ENCODE results near the gene NOL4L. TPM values are rescaled to one million over a fixed set of nuclear protein-coding genes. Genes with fewer than 3 reads are reported as not detected.

Gene NOL4L
- total RNA-seq, 1 donor from 2014 or later: 30.5 TPM

GRCh38 chr20:32535953-32536823, 48.9 kb downstream of the NOL4L start:
- Mint-ChIP-seq H3K4me3 (ENCODE audit: unreplicated experiment) (peak overlapping the region; percentile 62), H3K36me3 (ENCODE audit: unreplicated experiment) (no peaks in the 10 kb centered on the region), H3K27ac (ENCODE audit: unreplicated experiment) (no peak overlapping the region), H3K27me3 (ENCODE audit: unreplicated experiment) (no peaks in the 10 kb centered on the region), H3K4me1 (ENCODE audit: unreplicated experiment) (peaks cover 49% of the 10 kb centered on the region), H3K9me3 (ENCODE audit: unreplicated experiment) (no peaks in the 10 kb centered on the region)
- no peak for TF ChIP-seq CTCF (IDR thresholded peaks at IDR 0.05)
- no peak for DNase-seq (ENCODE audit: extremely low spot score, unreplicated experiment)

DNA sequence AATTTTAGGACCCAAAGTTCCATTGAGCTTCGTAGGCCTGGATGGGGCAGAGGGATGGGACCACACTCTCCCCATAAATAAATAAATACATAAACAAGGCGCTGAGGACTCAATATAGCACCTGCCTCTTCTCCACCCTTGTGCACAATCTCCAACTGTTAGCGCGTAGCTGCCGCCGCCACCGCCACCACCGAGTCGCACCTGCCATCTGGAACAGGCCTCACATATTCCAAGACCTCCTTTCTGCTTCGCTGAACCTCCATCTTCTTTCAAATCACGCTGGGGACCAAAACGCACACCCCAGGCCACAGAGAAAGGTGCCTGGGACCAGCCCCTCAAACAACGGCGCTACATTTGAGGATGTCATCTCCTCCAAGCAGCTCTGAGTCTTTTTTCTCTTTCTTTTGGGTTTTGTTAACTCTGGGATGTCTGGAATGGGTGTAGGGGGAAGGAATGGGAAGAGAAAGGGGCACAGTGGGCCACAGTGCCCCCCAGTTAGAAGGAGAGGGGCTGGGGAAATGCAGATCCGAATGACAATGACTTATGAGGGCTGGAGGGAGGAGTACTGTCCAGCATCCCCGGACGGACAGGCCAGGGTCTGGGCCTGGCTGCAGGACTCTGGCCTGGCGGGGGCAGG, 49.7 kb downstream of the NOL4L start:
- Mint-ChIP-seq H3K36me3 (ENCODE audit: unreplicated experiment) (no peaks in the 10 kb centered on the region), H3K4me1 (ENCODE audit: unreplicated experiment) (peaks cover 46% of the 10 kb centered on the region), H3K27ac (ENCODE audit: unreplicated experiment) (no peak overlapping the region), H3K4me3 (ENCODE audit: unreplicated experiment) (peak overlapping the region; percentile 62), H3K27me3 (ENCODE audit: unreplicated experiment) (no peaks in the 10 kb centered on the region), H3K9me3 (ENCODE audit: unreplicated experiment) (no peaks in the 10 kb centered on the region)
- TF ChIP-seq CTCF (IDR thresholded peaks at IDR 0.05): no peak
- no peak for DNase-seq (ENCODE audit: extremely low spot score, unreplicated experiment)

GRCh38 chr20:32534661-32535240, 50.4 kb downstream of the NOL4L start:
- TF ChIP-seq CTCF (IDR thresholded peaks at IDR 0.05): no peak
- H3K4me3 Mint-ChIP-seq (ENCODE audit: unreplicated experiment): peak overlapping the region; percentile 32
- no peaks in the 10 kb centered on the region for H3K27me3 Mint-ChIP-seq (ENCODE audit: unreplicated experiment)
- no peaks in the 10 kb centered on the region for H3K9me3 Mint-ChIP-seq (ENCODE audit: unreplicated experiment)
- no peak overlapping the region for H3K27ac Mint-ChIP-seq (ENCODE audit: unreplicated experiment)
- H3K4me1 Mint-ChIP-seq (ENCODE audit: unreplicated experiment): peaks cover 39% of the 10 kb centered on the region
- H3K36me3 Mint-ChIP-seq (ENCODE audit: unreplicated experiment): no peaks in the 10 kb centered on the region
- no peak for DNase-seq (ENCODE audit: extremely low spot score, unreplicated experiment)

- no peaks in the 10 kb centered on the region for H3K9me3 Mint-ChIP-seq (ENCODE audit: unreplicated experiment)
- DNase-seq (ENCODE audit: extremely low spot score, unreplicated experiment): no peak
- H3K27me3 Mint-ChIP-seq (ENCODE audit: unreplicated experiment): no peaks in the 10 kb centered on the region
- H3K36me3 Mint-ChIP-seq (ENCODE audit: unreplicated experiment): no peaks in the 10 kb centered on the region
- no peak for TF ChIP-seq CTCF (IDR thresholded peaks at IDR 0.05)
- peaks cover 29% of the 10 kb centered on the region for H3K4me1 Mint-ChIP-seq (ENCODE audit: unreplicated experiment)
- no peak overlapping the region for H3K27ac Mint-ChIP-seq (ENCODE audit: unreplicated experiment)
- H3K4me3 Mint-ChIP-seq (ENCODE audit: unreplicated experiment): no peak overlapping the region
Observed at GRCh38 chr20:32533732-32534131, 51.4 kb downstream of the NOL4L start.

- no peak for TF ChIP-seq CTCF (IDR thresholded peaks at IDR 0.05)
- Mint-ChIP-seq H3K27me3 (ENCODE audit: unreplicated experiment) (no peaks in the 10 kb centered on the region), H3K27ac (ENCODE audit: unreplicated experiment) (no peak overlapping the region), H3K36me3 (ENCODE audit: unreplicated experiment) (no peaks in the 10 kb centered on the region), H3K4me3 (ENCODE audit: unreplicated experiment) (no peak overlapping the region), H3K9me3 (ENCODE audit: unreplicated experiment) (no peaks in the 10 kb centered on the region), H3K4me1 (ENCODE audit: unreplicated experiment) (peaks cover 32% of the 10 kb centered on the region)
- DNase-seq (ENCODE audit: extremely low spot score, unreplicated experiment): no peak
Observed at GRCh38 chr20:32532246-32532645, 52.9 kb downstream of the NOL4L start.
